Spinal cord (tissue), 10 donors: ENCODE measurements around the gene SYCE3. TPM values are rescaled to one million over a fixed set of nuclear protein-coding genes. Genes with fewer than 3 reads are reported as not detected.
A peak's percentile ranks its signal among the peaks of the same experiment; 100 is the strongest.

Source experiments
- DNase-seq, 6 donors: peaks; one replicate each; pipeline versions ENCODE4 v3.0.0 to v3.0.0-alpha.2; 2013 to 2015; ENCODE audit warnings: low spot score in 6 of 6, low read depth in 4 of 6
- H3K27ac ChIP-seq: one replicate; pipeline ENCODE4 v1.5.1; 2013; ENCODE audit warnings: low read depth, low read length, control low read depth
- H3K27me3 ChIP-seq: one replicate; pipeline ENCODE4 v1.6.1; 2013; ENCODE audit warnings: low read length; ENCODE audit not compliant: control insufficient read depth, insufficient read depth
- H3K36me3 ChIP-seq: one replicate; pipeline ENCODE4 v1.6.1; 2013; ENCODE audit warnings: low read length; ENCODE audit not compliant: control insufficient read depth, insufficient read depth
- H3K4me1 ChIP-seq: one replicate; pipeline ENCODE4 v1.6.1; 2013; ENCODE audit warnings: low read length; ENCODE audit not compliant: control insufficient read depth, insufficient read depth
- H3K4me3 ChIP-seq: one replicate; pipeline ENCODE4 v1.5.1; 2013; ENCODE audit warnings: low read depth, low read length, control low read depth
- H3K9me3 ChIP-seq: one replicate; pipeline ENCODE4 v1.6.1; 2013; ENCODE audit warnings: low read length; ENCODE audit not compliant: control insufficient read depth, insufficient read depth
- WGBS: methylation state at CpG from one replicate; pipeline ENCODE4 v1.1.5; 2013; ENCODE audit warnings: missing lambda C conversion rate; ENCODE audit not compliant: insufficient coverage; 5-methylcytosine and 5-hydroxymethylcytosine counted together
- polyA plus RNA-seq, 2 donors: library from polyadenylated mRNA; unstranded; fragments of 120-200 nt; gene quantifications; one replicate each; pipeline ENCODE4 v1.2.1, GENCODE V29; 2013; ENCODE audit not compliant: insufficient read length in 2 of 2
- total RNA-seq, 2 donors: library from RNA; depleted of rRNA in 1 of 2; stranded (reverse); fragments of 120-200 nt in 1 of 2; fragments of >200 nt in 1 of 2; gene quantifications; one replicate each; pipeline versions ENCODE4 v1.2.3 to v1.2.4, GENCODE V29; 2013 to 2014
- donor health status: healthy.

SYCE3 gene
- total and polyA plus RNA-seq, 4 donors, result 0.66 TPM; not detected in 3

GRCh38 chr22:50504369-50505211 lies 58.1 kb downstream of the SYCE3 start:
- WGBS, result 93% methylated on average over 30 of the region's 44 CpGs
- Histone ChIP-seq H3K4me1 (peaks cover 26% of the 10 kb centered on the region), H3K9me3 (no peaks in the 10 kb centered on the region), H3K27ac (no peak overlapping the region), H3K36me3 (peaks cover 51% of the 10 kb centered on the region), H3K27me3 (no peaks in the 10 kb centered on the region), H3K4me3 (no peak overlapping the region)
- DNase-seq, result no peak

- no peak for DNase-seq
- Histone ChIP-seq H3K27me3 (no peaks in the 10 kb centered on the region), H3K27ac (no peak overlapping the region), H3K4me1 (peaks cover 26% of the 10 kb centered on the region), H3K4me3 (no peak overlapping the region), H3K9me3 (no peaks in the 10 kb centered on the region), H3K36me3 (peaks cover 51% of the 10 kb centered on the region)
- WGBS, result 97% methylated on average over 14 of the region's 26 CpGs
These were observed 59.1 kb downstream of the SYCE3 start for GRCh38 chr22:50503475-50504145.

- H3K4me3 ChIP-seq, result no peak overlapping the region
- peaks cover 51% of the 10 kb centered on the region for H3K36me3 ChIP-seq
- H3K4me1 ChIP-seq, result peaks cover 26% of the 10 kb centered on the region
- no peaks in the 10 kb centered on the region for H3K27me3 ChIP-seq
- H3K27ac ChIP-seq, result peak overlapping the region; percentile 36
- H3K9me3 ChIP-seq, result no peaks in the 10 kb centered on the region
- 82% methylated on average over 22 of the region's 24 CpGs for WGBS
- DNase-seq, result peak in 1 of 6 donors; percentile 38
These were observed 59.9 kb downstream of the SYCE3 start for GRCh38 chr22:50502628-50503474.

- no peak for DNase-seq
- Histone ChIP-seq H3K27me3 (no peaks in the 10 kb centered on the region), H3K4me3 (no peak overlapping the region), H3K4me1 (peaks cover 24% of the 10 kb centered on the region), H3K27ac (no peak overlapping the region), H3K9me3 (no peaks in the 10 kb centered on the region), H3K36me3 (peaks cover 51% of the 10 kb centered on the region)
- WGBS, result 87% methylated on average over 6 of the region's 6 CpGs
These were observed 60.6 kb downstream of the SYCE3 start for GRCh38 chr22:50502096-50502495.

Other genes starting within 250 kb of the SYCE3 start
- 10 to 100 TPM in 1 of 2 donors, 1 to 10 TPM in 1; 9.1 to 12.7 TPM for gene DENND6B, start 235.9 kb downstream of the SYCE3 start, total RNA-seq
- 10 to 100 TPM; 41.3 to 45.7 TPM for gene DENND6B, start 235.9 kb downstream of the SYCE3 start, polyA plus RNA-seq
- 10 to 100 TPM; 42.9 to 63.4 TPM for gene PPP6R2, start 219.6 kb downstream of the SYCE3 start, total RNA-seq
- gene PPP6R2, start 219.6 kb downstream of the SYCE3 start, polyA plus RNA-seq, result 10 to 100 TPM; 71.5 to 84.9 TPM
- gene SBF1, start 87.9 kb downstream of the SYCE3 start, total RNA-seq, result 10 to 100 TPM; 51.0 to 64.3 TPM
- 100 to 1,000 TPM; 116 to 118 TPM for gene SBF1, start 87.9 kb downstream of the SYCE3 start, polyA plus RNA-seq
- under 1 TPM; 0.06 to 0.10 TPM for gene ADM2, start 81.4 kb downstream of the SYCE3 start, total RNA-seq
- under 1 TPM; 0.11 to 0.15 TPM for gene ADM2, start 81.4 kb downstream of the SYCE3 start, polyA plus RNA-seq
- not detected for gene MIOX, start 76.1 kb downstream of the SYCE3 start, total RNA-seq
- gene MIOX, start 76.1 kb downstream of the SYCE3 start, polyA plus RNA-seq, result under 1 TPM in 1 of 2 donors, not detected in 1; 0.18 TPM
- 10 to 100 TPM; 16.0 to 42.8 TPM for gene LMF2, start 55.2 kb downstream of the SYCE3 start, total RNA-seq
- gene LMF2, start 55.2 kb downstream of the SYCE3 start, polyA plus RNA-seq, result 10 to 100 TPM; 58.0 to 69.6 TPM
- 10 to 100 TPM; 32.8 to 58.6 TPM for gene NCAPH2, start 54.7 kb downstream of the SYCE3 start, total RNA-seq
- 10 to 100 TPM; 77.1 to 86.9 TPM for gene NCAPH2, start 54.7 kb downstream of the SYCE3 start, polyA plus RNA-seq
- 1 to 10 TPM in 1 of 2 donors, under 1 TPM in 1; 0.40 to 1.9 TPM for gene SCO2, start 37.3 kb downstream of the SYCE3 start, total RNA-seq
- gene SCO2, start 37.3 kb downstream of the SYCE3 start, polyA plus RNA-seq, result 1 to 10 TPM; 6.0 to 7.3 TPM
- gene TYMP, start 32.9 kb downstream of the SYCE3 start, total RNA-seq, result 10 to 100 TPM in 1 of 2 donors, 1 to 10 TPM in 1; 6.3 to 12.8 TPM
- gene TYMP, start 32.9 kb downstream of the SYCE3 start, polyA plus RNA-seq, result 10 to 100 TPM; 16.4 to 22.1 TPM
- gene KLHDC7B, start 17.0 kb downstream of the SYCE3 start, total RNA-seq, result under 1 TPM in 1 of 2 donors, not detected in 1; 0.06 TPM
- gene KLHDC7B, start 17.0 kb downstream of the SYCE3 start, polyA plus RNA-seq, result under 1 TPM in 1 of 2 donors, not detected in 1; 0.22 TPM
- 10 to 100 TPM in 1 of 2 donors, 1 to 10 TPM in 1; 8.2 to 11.1 TPM for gene CPT1B, start 15.5 kb upstream of the SYCE3 start, total RNA-seq
- gene CPT1B, start 15.5 kb upstream of the SYCE3 start, polyA plus RNA-seq, result 10 to 100 TPM; 24.5 to 30.1 TPM
- gene CHKB, start 19.9 kb upstream of the SYCE3 start, total RNA-seq, result 10 to 100 TPM; 28.8 to 88.3 TPM
- gene CHKB, start 19.9 kb upstream of the SYCE3 start, polyA plus RNA-seq, result 10 to 100 TPM; 81.4 to 89.6 TPM
- gene MAPK8IP2, start 37.9 kb upstream of the SYCE3 start, total RNA-seq, result 10 to 100 TPM; 19.8 to 42.3 TPM
- 100 to 1,000 TPM; 104 to 109 TPM for gene MAPK8IP2, start 37.9 kb upstream of the SYCE3 start, polyA plus RNA-seq
- 10 to 100 TPM in 1 of 2 donors, 1 to 10 TPM in 1; 9.8 to 25.0 TPM for gene ARSA, start 65.2 kb upstream of the SYCE3 start, total RNA-seq
- 10 to 100 TPM; 39.8 to 47.1 TPM for gene ARSA, start 65.2 kb upstream of the SYCE3 start, polyA plus RNA-seq
- 1 to 10 TPM; 7.5 to 8.3 TPM for gene SHANK3, start 109.9 kb upstream of the SYCE3 start, total RNA-seq
- gene SHANK3, start 109.9 kb upstream of the SYCE3 start, polyA plus RNA-seq, result 10 to 100 TPM; 32.2 to 38.5 TPM
- gene ACR, start 175.3 kb upstream of the SYCE3 start, total RNA-seq, result under 1 TPM in 1 of 2 donors, not detected in 1; 0.17 TPM
- under 1 TPM; 0.70 to 0.98 TPM for gene ACR, start 175.3 kb upstream of the SYCE3 start, polyA plus RNA-seq
- gene RABL2B, start 220.7 kb upstream of the SYCE3 start, total RNA-seq, result 10 to 100 TPM; 14.9 to 36.4 TPM
- gene RABL2B, start 220.7 kb upstream of the SYCE3 start, polyA plus RNA-seq, result 10 to 100 TPM; 64.0 to 79.2 TPM